NCI-H1048 (cell line): ENCODE measurements around the gene SYNGR2.
"Not testable (repeated sequence)": the region's sequence is repeated elsewhere in the genome, so short reads cannot be mapped to it uniquely, and the experiment has no call there.

ENCODE experiments used
- DNase-seq: peaks from one replicate; lab custom pipeline; 2025; lab: John Stamatoyannopoulos, UW

The SYNGR2 gene

DNA sequence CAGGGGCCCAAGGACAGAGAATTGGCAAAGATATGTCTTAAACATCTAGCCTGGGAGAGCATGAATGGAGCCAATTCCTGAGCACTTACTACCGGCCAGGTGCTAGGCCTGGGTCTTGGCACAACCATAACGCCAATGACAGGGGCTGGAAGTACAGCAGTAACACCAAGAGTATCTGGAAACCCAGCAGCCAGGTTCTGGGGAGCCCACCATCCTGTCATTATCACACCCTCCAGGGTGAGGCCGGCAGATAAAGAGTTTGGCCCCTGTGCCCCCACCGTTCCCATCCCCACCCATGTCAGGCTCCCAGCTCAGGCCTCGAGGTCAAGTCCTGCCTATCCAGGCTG, 38.3 kb upstream of the SYNGR2 start:
- DNase-seq = no peak

DNA sequence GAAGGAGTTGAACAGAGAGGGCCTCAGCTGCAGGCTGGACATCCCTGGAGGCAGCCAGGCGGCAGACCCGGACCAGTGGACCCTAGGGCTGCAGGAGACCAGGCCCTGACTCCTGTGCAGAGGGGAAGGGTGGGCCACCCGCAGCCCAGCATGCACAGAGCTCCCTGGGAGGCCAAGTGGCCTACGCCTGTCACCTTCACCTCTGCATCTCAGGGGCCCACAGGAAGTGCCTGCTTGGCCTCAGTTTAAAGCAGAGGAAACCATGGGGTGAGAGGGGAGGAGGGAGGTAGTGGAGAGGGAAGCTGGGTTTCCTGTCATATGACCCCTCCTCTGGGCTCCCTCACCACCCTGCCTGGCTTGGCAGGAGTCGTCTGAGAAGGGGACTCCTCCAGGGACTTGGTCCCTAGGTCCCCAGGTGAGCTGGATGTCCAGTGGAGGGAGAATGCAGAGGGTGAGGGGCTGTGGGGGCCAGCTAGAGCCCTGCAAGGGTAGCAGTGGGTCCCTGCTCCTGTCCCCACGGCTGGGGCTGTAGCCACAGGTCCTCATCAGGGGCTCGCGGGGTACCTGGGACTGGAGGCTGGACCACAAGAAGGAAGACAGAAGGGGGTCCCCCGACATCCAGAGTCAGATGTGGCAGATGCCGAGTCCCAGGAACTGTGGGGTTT, 37.8 kb upstream of the SYNGR2 start, which contains the start of gene TMC8:
TMC8 (plus strand) TSS at position 335 of the 665 bp plus-strand sequence. CDS start 818 bp downstream, outside the sequence.
- DNase-seq = no peak

DNA sequence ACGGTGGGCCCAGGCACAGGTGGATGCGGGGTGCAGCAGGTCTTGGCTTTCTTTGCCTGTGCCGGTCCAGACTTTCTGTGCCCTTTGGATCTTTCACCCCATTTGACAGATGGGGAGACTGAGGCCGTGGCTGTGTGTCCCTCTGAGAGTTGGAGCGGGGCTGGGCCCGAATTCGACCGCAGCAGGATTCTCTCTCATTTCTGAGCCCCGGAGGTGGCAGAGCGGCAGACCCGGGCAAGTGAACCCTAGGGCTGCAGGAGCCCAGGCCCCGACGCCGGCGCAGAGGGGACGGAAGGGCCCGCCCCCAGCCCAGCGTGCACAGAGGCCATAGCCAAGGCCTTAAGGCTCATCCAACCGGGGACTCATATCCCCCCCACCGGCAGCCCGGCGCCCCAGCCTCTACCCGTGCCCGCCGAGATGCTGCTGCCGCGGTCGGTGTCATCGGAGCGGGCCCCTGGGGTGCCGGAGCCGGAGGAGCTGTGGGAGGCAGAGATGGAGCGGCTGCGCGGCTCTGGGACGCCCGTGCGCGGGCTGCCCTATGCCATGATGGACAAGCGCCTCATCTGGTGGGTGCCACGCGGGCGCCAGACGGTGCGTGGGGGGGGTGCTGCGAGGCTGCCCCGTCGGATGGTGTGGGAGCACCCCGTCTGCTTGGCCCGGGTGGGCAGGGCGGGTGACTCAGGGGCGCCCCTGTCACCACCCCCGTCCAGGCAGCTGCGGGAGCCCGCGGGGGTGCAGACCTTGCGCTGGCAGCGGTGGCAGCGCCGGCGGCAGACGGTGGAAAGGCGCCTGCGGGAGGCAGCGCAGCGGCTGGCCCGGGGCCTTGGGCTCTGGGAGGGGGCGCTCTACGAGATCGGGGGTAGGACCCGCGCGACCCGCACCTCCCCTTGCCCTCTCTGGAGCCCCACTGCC, 37.0 kb upstream of the SYNGR2 start:
- DNase-seq = no peak

DNA sequence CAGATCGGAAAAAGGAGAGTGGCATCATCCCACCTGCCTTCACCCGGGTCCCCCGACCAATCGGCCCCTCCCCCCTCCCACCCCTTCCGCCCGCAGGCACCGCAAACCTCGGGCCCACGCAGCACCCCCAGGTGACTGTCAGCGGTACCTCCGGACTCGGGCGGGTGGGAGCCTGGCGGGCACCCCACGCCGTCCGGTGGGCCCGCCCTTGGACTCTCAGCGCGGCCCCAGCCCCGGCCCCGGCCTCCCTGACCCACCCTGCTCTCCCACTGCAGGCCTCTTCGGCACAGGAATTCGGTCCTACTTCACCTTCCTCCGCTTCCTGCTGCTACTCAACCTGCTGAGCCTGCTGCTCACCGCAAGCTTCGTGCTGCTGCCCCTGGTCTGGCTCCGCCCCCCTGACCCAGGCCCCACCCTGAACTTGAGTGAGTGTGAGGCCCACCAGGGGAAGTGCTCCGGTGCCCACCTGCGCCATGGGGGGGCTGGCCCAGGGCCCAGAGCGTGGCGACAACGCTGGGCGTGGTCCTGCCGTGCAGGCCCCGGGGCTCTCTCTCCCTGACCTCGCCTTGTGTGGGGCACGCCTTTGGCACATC, 36.2 kb upstream of the SYNGR2 start:
- no peak for DNase-seq

DNA sequence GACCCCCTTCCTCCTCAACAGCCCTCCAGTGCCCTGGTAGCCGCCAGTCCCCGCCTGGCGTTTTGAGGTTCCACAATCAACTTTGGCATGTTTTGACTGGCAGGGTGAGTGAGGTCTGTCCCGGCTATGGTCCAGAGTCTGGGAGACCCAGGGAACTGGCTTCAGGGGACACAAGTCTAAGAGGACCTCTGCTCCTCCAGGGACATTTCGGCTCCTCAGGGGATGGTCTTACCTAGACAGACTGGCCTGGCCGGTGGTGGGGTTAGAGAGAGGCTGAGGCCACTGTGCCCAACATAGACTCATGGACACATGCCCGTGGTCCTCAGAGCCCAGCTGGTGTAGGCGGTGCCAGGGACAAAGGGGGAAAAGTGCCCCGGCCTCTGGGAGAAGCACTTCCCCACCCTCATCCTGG, 35.6 kb upstream of the SYNGR2 start:
- DNase-seq = no peak

DNA sequence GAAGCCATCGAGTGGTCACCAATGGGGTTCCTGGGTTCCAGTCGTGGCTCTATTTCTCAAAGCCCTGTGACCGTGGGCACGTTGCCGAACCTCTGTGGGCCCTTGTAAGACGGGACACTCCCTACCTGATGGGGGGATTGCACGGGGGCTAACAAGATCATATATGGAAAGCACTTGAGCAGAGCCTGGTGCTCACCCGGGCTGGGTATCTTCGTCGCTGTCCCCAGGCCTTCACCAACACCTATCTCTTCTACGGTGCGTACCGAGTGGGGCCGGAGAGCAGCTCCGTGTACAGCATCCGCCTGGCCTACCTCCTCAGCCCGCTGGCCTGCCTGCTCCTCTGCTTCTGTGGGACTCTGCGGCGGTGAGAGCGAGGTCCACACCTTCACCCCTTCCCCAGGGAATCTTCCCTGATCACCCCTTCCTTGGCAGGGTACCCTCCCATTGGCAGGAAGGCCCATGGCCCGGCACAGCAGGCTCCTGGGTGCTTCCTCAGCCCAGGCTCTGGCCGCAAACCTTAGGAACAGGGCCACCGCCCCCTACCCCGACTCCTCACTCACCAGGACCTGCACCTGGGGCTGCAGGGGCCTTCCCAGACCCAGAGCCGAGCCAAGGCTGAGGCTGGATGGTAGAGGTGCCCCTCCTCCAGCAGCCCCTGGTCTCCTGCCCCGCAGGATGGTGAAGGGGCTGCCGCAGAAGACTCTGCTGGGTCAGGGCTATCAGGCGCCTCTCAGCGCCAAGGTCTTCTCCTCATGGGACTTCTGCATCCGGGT, 35.0 kb upstream of the SYNGR2 start:
- no peak for DNase-seq

DNA sequence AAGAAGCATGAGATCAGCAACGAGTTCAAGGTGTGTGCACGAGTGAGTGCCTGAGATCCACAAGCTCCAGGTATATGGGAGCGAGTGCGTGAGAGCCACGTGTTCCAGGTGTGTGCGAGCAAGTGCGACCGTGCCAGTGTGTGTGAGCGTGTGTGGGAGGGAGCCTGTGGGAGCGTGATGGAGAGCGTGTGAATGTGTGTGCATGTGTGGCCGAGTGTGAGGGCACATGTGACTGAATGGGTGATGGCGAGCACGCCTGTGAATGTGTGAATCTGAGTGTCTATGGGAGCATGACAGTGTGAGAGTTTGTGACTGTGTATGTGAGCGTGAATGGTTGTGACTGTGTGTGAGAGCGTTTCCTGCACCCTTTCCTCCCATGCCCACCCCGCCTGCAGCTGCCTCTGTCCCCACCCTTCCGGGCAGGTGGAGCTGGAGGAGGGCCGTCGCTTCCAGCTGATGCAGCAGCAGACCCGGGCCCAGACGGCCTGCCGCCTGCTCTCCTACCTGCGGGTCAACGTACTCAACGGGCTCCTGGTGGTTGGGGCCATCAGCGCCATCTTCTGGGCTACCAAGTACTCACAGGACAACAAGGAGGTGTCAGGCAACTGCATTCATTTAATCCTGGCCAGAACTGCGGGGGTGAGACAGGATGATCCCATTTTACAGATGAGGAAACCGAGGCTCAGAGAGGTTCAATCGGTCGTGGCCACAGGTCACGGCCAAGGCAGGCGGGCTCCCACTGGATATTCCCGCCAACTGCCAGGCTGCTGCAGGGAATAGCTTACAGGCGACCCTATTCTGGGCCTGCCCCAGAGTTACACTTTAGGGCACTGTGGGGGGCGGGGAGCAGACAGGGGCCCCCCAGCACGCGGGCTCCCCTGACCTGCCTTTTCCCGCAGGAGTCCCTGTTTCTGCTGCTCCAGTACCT, 34.1 kb upstream of the SYNGR2 start:
- no peak for DNase-seq

DNA sequence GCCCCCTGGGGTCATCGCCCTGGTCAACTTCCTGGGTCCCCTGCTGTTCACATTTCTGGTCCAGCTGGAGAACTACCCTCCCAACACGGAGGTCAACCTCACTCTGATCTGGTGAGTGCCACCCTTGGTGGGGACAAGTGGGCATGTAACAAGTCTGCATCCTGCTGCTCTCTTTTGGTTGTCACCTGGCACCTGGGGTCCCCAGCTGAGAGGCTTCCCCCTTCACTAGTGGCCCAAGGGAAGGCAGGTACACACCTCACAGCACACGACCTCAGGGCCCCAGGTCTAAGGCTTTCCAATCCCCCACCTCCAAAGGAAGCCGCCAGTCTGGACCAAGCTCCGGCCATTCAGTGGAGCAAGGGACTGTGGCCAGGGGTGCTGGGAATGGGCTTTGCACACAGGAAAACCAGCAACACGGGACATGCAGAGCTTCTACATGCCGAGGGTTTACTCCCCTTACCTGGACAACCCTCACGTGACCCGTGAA, 33.4 kb upstream of the SYNGR2 start:
- no peak for DNase-seq

DNA sequence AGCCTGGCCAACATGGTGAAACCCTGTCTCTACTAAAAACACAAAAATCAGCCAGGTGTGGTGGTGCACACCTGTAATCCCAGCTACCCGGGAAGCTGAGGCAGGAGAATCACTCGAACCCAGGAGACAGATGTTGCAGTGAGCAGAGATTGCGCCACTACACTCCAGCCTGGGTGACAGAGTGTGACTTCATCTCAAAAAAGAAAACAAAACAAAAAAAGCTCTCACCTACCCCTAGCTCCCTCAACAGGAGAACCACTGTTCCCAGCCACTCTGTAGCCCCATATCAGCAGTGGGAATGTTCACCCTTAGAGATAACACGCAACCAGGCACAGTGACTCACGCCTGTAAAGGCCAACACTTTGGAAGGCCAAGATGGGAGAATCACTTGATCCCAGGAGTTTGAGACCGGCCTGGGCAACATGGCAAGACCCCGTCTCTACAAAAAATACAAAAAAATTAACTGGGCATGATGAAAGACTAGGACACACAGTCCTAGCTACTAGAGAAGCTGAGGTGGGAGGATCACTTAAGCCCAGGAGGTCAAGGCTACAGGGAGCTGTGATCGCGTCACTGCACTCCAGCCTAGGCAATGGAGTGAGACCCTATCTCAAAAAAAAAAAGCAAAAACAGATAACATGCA, 32.4 kb upstream of the SYNGR2 start:
- DNase-seq = no peak

DNA sequence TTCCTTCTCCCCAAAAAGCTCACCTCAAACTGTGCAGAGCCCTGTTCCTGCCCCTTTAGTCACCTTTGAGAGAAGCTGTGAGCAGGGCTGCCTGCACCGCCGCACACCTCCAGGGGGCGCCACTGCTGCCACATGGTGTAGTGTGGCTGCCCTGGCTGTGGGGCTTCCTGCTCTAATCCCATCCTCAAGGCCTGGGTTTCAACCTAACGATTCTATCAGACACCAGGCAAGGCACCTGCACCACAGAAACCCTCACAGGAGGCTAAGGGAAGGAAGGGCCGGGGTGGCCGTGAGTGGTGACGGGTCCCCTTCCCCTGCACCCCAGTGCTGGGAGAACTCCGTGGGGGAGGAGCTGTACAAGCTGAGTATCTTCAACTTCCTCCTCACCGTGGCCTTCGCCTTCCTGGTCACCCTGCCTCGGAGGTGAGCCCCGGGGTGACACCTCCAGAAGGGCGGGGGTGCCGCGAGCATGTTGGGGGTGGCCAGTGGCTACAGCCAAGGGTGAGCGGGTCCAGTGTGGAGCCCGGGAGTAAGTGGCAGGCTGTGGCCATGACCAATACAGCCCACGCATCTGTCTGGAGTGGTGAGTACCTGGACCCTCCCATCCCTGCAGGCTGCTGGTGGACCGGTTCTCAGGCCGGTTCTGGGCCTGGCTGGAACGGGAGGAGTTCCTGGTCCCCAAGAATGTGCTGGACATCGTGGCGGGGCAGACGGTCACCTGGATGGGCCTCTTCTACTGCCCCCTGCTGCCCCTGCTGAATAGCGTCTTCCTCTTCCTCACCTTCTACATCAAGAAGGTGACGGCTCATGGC, 30.8 kb upstream of the SYNGR2 start:
- DNase-seq = no peak

DNA sequence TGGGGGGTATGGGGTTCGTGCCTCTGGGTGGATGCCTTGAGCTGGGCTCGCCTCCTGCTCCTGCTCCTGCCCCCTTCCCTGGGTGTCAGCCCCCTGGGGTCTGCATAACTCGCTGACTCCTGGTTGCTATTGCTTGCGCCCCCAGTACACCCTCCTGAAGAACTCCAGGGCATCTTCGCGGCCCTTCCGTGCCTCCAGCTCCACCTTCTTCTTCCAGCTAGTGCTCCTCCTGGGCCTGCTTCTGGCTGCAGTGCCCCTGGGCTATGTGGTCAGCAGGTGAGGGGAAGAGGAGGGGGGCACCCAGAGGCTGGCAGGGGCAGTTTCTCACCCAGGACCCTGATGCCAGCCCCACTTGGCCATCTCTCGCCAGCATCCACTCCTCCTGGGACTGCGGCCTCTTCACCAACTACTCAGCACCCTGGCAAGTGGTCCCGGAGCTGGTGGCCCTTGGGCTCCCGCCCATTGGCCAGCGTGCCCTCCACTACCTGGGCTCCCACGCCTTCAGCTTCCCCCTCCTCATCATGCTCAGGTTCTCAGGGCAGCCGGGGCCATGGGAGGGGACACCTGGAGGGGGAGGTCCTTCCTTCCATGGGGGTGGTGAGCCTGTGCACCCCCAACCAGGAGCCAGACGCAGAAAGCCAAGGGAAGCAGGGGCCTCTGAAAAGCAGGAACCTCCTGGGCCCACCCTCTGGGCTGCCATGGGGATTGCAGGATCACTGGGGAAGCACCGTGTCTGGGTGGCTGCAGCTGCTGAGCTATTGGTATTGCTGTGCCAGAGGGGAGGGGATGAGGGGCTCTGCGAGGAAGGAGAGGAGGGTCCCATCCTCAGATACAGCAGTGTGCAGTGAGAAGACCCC, 29.9 kb upstream of the SYNGR2 start:
- no peak for DNase-seq

DNA sequence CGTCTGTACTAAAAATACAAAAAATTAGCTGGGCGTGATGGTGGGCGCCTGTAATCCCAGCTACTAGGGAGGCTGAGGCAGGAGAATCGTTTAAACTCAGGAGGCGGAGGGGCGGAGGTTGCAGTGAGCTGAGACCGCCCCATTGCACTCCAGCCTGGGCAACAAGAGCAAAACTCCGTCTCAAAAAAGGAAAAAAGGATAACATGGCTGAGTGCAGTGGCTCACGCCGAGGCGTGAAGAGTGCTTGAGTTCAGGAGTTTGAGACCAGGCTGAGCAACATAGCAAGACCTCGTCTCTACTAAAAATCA, 28.6 kb upstream of the SYNGR2 start:
- not testable (repeated sequence) for DNase-seq

DNA sequence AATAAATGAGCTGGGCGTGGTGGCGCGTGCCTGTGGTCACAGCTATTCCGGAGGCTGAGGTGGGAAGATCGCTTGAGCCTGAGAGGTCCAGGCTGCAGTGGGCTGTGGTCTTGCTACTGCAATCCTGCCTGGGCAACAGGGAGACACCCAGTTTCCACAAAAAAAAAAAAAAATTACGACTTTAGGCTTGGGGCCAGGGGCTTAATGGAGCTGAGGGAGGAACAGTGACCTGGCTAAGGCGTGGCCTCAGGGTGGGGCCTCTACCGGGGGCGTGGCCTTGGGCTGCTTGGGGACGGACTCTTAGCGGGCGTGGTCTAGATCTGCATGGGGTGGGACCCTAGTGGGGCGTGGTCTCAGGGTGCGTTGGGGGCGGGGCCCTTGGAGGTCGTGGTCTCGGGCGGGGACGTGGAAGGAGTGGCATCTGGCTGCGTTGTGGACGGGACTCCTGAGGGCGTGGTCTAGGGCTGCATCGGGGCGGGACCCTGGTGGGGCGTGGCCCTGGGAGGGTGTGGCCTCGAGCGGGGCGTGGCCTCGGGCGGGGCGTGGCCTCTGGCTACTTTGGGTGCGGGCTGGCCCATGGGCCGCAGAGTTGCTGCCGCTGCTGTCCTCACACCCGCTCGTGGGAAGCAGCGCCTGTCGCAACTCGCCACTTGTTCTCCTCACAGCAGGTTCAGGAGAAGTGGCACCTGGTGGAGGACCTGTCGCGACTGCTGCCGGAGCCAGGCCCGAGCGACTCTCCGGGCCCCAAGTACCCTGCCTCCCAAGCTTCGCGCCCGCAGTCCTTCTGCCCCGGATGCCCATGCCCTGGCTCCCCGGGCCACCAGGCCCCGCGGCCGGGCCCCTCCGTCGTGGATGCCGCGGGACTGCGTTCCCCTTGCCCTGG, 28.0 kb upstream of the SYNGR2 start:
- DNase-seq = peak; percentile 97

DNA sequence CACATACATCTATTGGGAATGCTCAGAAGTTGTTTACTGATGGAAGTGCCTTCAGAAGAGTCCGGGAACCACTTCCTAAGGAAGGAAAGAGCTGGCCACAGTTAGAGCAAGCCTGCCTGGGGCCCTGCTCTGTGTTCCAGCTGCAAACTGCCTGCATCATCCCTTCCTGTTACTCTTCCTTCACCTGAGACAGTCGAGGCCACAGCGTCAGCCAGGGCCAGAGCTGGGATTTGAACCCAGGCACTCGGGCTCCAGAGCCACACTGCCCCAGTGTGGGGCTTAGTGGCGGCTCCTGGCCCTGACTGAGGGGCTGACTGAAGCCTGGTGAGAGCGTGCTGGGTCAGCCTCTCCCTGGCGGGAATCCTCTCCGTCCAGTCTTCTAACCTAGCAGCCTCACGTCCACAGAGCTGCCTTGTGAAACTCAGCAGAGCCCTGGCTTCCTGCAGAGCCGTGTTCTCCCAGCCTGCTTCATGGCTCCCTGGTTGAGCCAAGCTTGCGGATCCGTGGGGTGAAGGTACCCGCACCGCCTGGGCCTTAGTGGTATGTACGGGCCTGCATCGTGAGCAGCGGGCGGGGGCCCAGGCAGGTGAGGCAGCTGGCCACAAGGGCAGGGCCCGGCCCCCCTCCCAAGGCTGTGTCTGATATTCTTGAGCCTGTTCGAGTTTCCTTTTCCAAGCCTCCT, 26.8 kb upstream of the SYNGR2 start:
- no peak for DNase-seq

DNA sequence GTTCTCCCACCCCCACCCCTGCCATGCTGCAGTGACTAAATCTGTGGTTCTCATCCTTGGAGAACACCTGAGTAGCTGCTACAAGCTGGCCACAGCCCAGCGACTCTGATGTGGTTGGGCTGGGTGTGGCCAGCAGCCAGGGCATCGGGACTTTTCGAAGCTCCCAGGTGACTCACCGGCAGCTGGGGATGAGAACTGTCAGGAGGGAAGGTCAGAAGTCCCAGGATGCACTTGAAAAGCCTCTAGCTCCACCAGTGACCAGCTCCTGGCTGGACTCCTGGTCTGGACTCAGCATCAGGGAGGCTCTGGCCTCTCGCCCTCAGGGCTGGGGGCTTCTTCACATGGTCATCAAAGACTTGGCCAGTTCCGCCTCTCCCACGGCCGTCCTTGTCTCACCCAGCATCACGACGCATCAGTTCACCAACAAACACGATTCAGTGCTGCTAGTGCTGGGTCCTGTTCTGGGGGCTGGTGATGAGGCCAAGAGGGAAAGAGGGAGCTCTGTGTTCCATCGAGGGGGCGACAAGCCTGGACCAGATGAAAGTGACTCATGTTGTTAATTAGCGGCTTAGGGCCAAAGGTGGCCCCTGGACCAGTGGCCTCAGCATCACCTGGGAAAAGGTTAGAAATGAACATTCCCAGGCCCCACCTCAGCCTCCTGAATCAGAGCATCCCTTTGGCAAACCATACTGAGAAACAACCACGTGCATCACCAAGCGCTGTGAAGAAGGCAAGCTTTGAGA, 26.1 kb upstream of the SYNGR2 start:
- DNase-seq = no peak
